GM21423 (cell line): ENCODE data around the gene U2AF1L4.

Experiments used
- ATAC-seq: cut with Tn5 transposase; IDR thresholded peaks from one replicate; pipeline ENCODE4 v1.9.1; 2021; ENCODE audit warnings: mild to moderate bottlenecking, moderate library complexity; ENCODE audit not compliant: unreplicated experiment

The U2AF1L4 gene

GRCh38 chr19:35745328-35746086, at the start of gene U2AF1L4, which contains the start of gene PSENEN:
Gene U2AF1L4 (minus strand): TSS chr19:35745418. CDS start chr19:35745391, 27 bp downstream.
Gene PSENEN (plus strand): TSS chr19:35745651. CDS start chr19:35745931, 280 bp downstream.
- ATAC-seq, result peak; percentile 36

- no peak for ATAC-seq
These were observed 48.4 kb upstream of the U2AF1L4 start for GRCh38 chr19:35793381-35794165.

- ATAC-seq, result no peak
These were observed 47.7 kb upstream of the U2AF1L4 start for GRCh38 chr19:35792888-35793287.

- ATAC-seq, result no peak
These were observed 47.1 kb upstream of the U2AF1L4 start for GRCh38 chr19:35792312-35792711.

- no peak for ATAC-seq
These were observed 46.6 kb upstream of the U2AF1L4 start for GRCh38 chr19:35791814-35792279.

- ATAC-seq, result no peak
These were observed 46.0 kb upstream of the U2AF1L4 start for GRCh38 chr19:35790981-35791813.

- no peak for ATAC-seq
These were observed 45.0 kb upstream of the U2AF1L4 start for GRCh38 chr19:35789978-35790944.

GRCh38 chr19:35789195-35789977, 44.2 kb upstream of the U2AF1L4 start:
- no peak for ATAC-seq

GRCh38 chr19:35788205-35788960, 43.2 kb upstream of the U2AF1L4 start:
- no peak for ATAC-seq

GRCh38 chr19:35787227-35787799, 42.1 kb upstream of the U2AF1L4 start:
- ATAC-seq, result no peak

GRCh38 chr19:35786299-35787160, 41.3 kb upstream of the U2AF1L4 start:
- no peak for ATAC-seq

GRCh38 chr19:35785339-35785627, 40.1 kb upstream of the U2AF1L4 start:
- ATAC-seq, result no peak

- no peak for ATAC-seq
These were observed 39.5 kb upstream of the U2AF1L4 start for GRCh38 chr19:35784503-35785338.

GRCh38 chr19:35783469-35784434, 38.5 kb upstream of the U2AF1L4 start:
- no peak for ATAC-seq

- ATAC-seq, result no peak
These were observed 37.4 kb upstream of the U2AF1L4 start for GRCh38 chr19:35782589-35782988.
